Osteocyte (in vitro differentiated cells): ENCODE results near the gene ITIH4. TPM values are rescaled to one million over a fixed set of nuclear protein-coding genes. Genes with fewer than 3 reads are reported as not detected.
A peak's percentile ranks its signal among the peaks of the same experiment; 100 is the strongest.

Experiments used
- DNase-seq: peaks from one replicate; pipeline ENCODE4 v3.0.0; 2021; ENCODE audit warnings: mixed read lengths; ENCODE audit not compliant: unreplicated experiment; ENCODE audit errors: extremely low spot score
- H3K27ac Mint-ChIP-seq: one replicate; pipeline ENCODE4 v1.8.0; 2021; ENCODE audit warnings: mild to moderate bottlenecking, mixed read lengths; ENCODE audit not compliant: unreplicated experiment
- H3K27me3 Mint-ChIP-seq: one replicate; pipeline ENCODE4 v1.8.0; 2021; ENCODE audit warnings: mixed read lengths; ENCODE audit not compliant: unreplicated experiment
- H3K36me3 Mint-ChIP-seq: one replicate; pipeline ENCODE4 v1.8.0; 2021; ENCODE audit warnings: mixed read lengths; ENCODE audit not compliant: unreplicated experiment
- H3K4me1 Mint-ChIP-seq: one replicate; pipeline ENCODE4 v1.8.0; 2021; ENCODE audit warnings: mixed read lengths; ENCODE audit not compliant: unreplicated experiment
- H3K4me3 Mint-ChIP-seq: one replicate; pipeline ENCODE4 v1.8.0; 2021; ENCODE audit warnings: mild to moderate bottlenecking, moderate library complexity, mixed read lengths; ENCODE audit not compliant: unreplicated experiment
- H3K9me3 Mint-ChIP-seq: one replicate; pipeline ENCODE4 v1.8.0; 2021; ENCODE audit warnings: mixed read lengths; ENCODE audit not compliant: unreplicated experiment
- total RNA-seq: library from RNA; stranded (reverse); gene quantifications from 2 replicates; pipeline ENCODE4 v1.2.1, GENCODE V29; 2021
- TF ChIP-seq, protein P1 (sequence below): fragments of 200-600 bp; sonication (generic); IDR thresholded peaks from 2 replicates; pipeline ENCODE4 v1.5.0; 2021; ENCODE audit warnings: antibody characterized with exemption, mild to moderate bottlenecking, moderate library complexity

The ITIH4 gene
- total RNA-seq, 1 donor from 2014 or later, result 7.2 TPM

DNA sequence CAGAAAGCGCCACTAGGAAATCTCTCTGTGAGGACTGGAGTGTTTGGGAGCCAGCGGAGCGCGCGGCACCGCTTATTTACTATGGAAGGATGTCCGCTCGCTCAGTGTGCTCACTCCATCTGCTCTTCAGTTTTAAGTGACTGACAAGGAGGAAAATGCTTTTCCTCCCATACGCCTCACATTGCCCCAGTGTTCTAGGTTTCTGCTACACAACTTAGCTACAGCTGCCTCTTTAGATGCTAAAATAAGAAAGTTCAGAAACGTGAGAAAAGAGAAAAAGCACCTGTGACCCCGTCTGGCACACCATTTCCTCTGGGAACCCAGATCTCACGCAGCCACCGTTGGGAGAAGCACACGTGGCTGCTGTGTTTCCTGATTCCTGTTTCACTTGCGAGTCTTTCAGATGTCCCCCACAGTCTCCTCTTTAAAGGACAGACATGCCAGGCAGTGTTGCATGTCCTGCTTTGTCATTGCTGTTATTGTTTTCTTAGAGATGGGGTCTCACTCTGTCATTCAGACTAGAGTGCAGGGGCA lies 16.0 kb upstream of the ITIH4 start:
- H3K27ac Mint-ChIP-seq, result peak overlapping the region; percentile 53
- H3K4me1 Mint-ChIP-seq, result peaks cover 24% of the 10 kb centered on the region
- DNase-seq, result no peak
- H3K9me3 Mint-ChIP-seq, result no peaks in the 10 kb centered on the region
- H3K27me3 Mint-ChIP-seq, result no peaks in the 10 kb centered on the region
- H3K36me3 Mint-ChIP-seq, result peaks cover 9% of the 10 kb centered on the region
- H3K4me3 Mint-ChIP-seq, result no peak overlapping the region
- TF ChIP-seq, protein P1, sequence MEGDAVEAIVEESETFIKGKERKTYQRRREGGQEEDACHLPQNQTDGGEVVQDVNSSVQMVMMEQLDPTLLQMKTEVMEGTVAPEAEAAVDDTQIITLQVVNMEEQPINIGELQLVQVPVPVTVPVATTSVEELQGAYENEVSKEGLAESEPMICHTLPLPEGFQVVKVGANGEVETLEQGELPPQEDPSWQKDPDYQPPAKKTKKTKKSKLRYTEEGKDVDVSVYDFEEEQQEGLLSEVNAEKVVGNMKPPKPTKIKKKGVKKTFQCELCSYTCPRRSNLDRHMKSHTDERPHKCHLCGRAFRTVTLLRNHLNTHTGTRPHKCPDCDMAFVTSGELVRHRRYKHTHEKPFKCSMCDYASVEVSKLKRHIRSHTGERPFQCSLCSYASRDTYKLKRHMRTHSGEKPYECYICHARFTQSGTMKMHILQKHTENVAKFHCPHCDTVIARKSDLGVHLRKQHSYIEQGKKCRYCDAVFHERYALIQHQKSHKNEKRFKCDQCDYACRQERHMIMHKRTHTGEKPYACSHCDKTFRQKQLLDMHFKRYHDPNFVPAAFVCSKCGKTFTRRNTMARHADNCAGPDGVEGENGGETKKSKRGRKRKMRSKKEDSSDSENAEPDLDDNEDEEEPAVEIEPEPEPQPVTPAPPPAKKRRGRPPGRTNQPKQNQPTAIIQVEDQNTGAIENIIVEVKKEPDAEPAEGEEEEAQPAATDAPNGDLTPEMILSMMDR, result no peak

DNA sequence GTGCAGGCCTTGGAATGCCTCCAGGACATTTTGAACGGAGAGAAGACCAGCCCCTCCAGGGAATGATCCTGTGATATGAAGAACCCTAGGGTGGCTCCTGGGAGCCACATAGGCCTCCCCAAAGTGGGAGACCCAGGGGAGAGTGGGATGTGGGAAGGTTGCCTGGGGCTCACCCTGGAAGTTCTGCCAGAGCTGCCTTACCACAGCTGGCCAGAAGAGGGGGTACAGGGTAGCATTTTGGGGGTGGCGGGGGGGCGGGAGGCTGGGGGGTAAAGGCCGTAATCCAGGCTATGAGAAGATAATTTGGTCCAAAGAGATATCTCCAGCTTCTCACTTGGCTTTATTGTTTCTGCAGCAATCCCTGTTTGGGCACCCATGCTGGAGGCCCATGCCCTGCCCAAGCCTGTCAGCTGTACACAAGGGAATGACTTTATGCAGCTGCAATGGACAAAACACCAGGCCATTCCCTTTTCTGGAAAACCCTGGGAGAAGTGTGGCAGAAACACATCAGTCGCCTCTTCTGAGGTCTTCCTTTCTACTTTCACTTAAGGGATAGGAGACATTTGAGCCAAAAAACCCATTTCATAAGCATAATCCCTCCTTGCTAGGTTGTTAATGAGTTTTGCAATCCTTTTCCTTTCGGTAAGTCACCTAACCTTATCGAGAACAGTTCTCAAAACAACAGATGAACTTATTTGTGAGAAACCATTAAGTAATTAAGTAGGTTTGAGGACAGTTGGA lies 15.4 kb upstream of the ITIH4 start:
- peak overlapping the region; percentile 76 for H3K27ac Mint-ChIP-seq
- H3K4me3 Mint-ChIP-seq, result no peak overlapping the region
- peaks cover 11% of the 10 kb centered on the region for H3K36me3 Mint-ChIP-seq
- TF ChIP-seq, protein P1, result peak; percentile 48
- H3K9me3 Mint-ChIP-seq, result no peaks in the 10 kb centered on the region
- H3K4me1 Mint-ChIP-seq, result peaks cover 24% of the 10 kb centered on the region
- DNase-seq, result no peak
- no peaks in the 10 kb centered on the region for H3K27me3 Mint-ChIP-seq

DNA sequence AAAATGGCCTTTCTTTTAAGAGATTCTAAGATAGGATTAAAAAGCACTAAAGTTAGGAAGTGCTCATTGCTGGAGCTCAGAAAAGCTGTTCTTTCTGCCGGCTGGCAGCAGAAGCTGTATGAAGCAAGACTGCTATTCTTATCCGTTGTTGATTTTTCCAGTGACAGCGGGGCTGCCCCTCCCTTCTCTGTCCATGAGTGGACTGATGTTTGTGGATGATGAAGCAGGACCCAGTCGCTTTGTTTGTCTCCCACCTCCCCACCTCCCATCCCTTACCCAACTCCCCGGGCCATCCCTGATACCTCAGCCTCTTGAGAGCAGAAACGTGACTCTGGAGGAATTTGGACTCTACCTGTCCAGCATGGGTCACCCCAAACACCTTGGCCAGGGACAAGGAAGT lies 14.7 kb upstream of the ITIH4 start:
- no peaks in the 10 kb centered on the region for H3K9me3 Mint-ChIP-seq
- H3K27me3 Mint-ChIP-seq, result no peaks in the 10 kb centered on the region
- peaks cover 24% of the 10 kb centered on the region for H3K4me1 Mint-ChIP-seq
- peaks cover 15% of the 10 kb centered on the region for H3K36me3 Mint-ChIP-seq
- peak overlapping the region; percentile 76 for H3K27ac Mint-ChIP-seq
- DNase-seq, result no peak
- TF ChIP-seq, protein P1, result no peak
- H3K4me3 Mint-ChIP-seq, result no peak overlapping the region

DNA sequence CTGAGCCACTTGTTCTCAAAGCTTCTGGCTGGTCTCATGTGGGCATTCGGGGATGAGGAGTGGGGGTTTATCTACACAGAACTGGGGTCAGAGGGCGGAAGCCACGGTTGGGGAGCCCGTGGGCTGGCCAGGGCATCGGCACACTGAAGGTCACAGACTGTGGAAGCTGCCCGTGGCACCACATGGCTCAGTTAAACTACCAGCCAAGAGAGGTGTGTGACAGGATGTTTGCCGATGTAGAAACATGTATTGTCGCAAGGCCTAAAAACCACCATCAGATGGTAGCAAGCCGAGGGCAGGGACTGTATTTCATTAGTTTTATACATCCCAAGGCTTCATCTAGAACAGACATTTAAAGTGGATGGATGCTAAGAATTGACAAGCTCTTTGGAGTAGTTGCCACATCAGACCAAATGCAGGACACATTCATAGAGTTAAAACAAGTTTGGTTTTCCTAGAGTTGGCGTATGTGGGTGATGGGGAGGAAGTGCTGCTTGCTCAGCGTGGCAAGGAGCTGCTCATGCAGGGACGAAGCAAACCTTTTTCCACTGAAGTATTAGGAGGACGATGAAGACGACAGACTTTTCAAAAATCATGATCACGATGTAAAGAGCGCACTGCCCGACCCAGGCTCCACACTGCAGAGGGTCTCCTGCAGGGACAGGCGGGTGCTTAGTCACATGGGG lies 14.0 kb upstream of the ITIH4 start:
- Mint-ChIP-seq H3K27ac (peak overlapping the region; percentile 77), H3K36me3 (peaks cover 16% of the 10 kb centered on the region), H3K27me3 (no peaks in the 10 kb centered on the region), H3K4me1 (peaks cover 24% of the 10 kb centered on the region), H3K4me3 (no peak overlapping the region), H3K9me3 (no peaks in the 10 kb centered on the region)
- TF ChIP-seq, protein P1, result no peak
- no peak for DNase-seq

DNA sequence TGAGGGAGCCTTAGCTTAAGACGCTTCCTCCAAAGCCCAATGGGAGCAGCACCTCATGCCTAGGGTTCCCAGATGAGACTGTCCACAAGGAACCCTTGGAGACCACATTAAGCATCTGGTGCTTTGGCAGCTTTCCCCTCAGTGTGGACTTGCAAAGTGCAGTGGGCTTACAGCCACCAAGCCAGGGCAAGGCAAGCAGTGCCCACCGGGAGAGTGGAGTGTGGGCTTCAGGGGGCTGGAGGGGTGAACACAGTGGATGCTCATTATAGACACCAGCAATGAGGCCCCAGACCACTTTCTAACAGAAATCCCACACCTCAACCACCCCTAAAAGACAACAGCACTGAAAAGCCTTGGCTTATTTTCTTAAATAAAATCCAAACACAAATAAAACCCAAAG lies 13.4 kb upstream of the ITIH4 start:
- DNase-seq, result no peak
- no peaks in the 10 kb centered on the region for H3K9me3 Mint-ChIP-seq
- TF ChIP-seq, protein P1, result no peak
- peaks cover 16% of the 10 kb centered on the region for H3K36me3 Mint-ChIP-seq
- no peaks in the 10 kb centered on the region for H3K27me3 Mint-ChIP-seq
- H3K27ac Mint-ChIP-seq, result no peak overlapping the region
- no peak overlapping the region for H3K4me3 Mint-ChIP-seq
- peaks cover 24% of the 10 kb centered on the region for H3K4me1 Mint-ChIP-seq
